RWPE2 (cell line): ENCODE data around the gene FZR1.
A peak's percentile ranks its signal among the peaks of the same experiment; 100 is the strongest.

ENCODE experiments used
- ATAC-seq: fragments of 200-7000 bp; cut with Tn5 transposase; 3 replicates; pipeline ENCODE4 v1.9.1; 2021; ENCODE audit warnings: low read depth
- DNase-seq: peaks from one replicate; pipeline ENCODE4 v3.0.0-alpha.2; 2020; ENCODE audit warnings: low spot score
- H3K27ac ChIP-seq: fragments of 450-650 bp; 2 replicates; pipeline ENCODE4 v1.5.1; 2017; ENCODE audit warnings: mild to moderate bottlenecking; ENCODE audit not compliant: poor library complexity, severe bottlenecking
- H3K27me3 ChIP-seq: fragments of 250-450 bp; sonication (Bioruptor Pico); 2 replicates; pipeline ENCODE4 v1.5.1; 2021; ENCODE audit warnings: mild to moderate bottlenecking, moderate library complexity; ENCODE audit not compliant: insufficient read depth, poor library complexity, severe bottlenecking
- H3K36me3 ChIP-seq: fragments of 250-450 bp; sonication (Bioruptor Pico); 2 replicates; pipeline ENCODE4 v1.5.1; 2020; ENCODE audit warnings: low read depth, mild to moderate bottlenecking, moderate library complexity
- H3K4me1 ChIP-seq: fragments of 250-450 bp; sonication (Bioruptor Pico); 2 replicates; pipeline ENCODE4 v1.5.1; 2021; ENCODE audit warnings: mild to moderate bottlenecking, moderate library complexity; ENCODE audit not compliant: insufficient read depth, poor library complexity, severe bottlenecking
- H3K4me3 ChIP-seq: fragments of 250-450 bp; sonication (Bioruptor Pico); 2 replicates; pipeline ENCODE4 v1.5.1; 2021; ENCODE audit warnings: mild to moderate bottlenecking, moderate library complexity; ENCODE audit not compliant: severe bottlenecking
- H3K9me3 ChIP-seq: fragments of 250-450 bp; sonication (Bioruptor Pico); 2 replicates; pipeline ENCODE4 v1.5.1; 2021; ENCODE audit warnings: mild to moderate bottlenecking, moderate library complexity; ENCODE audit not compliant: severe bottlenecking
- TF ChIP-seq, protein P1 (sequence below): fragments of 450-650 bp; IDR thresholded peaks from one replicate; pipeline ENCODE4 v1.5.1; 2017; ENCODE audit warnings: mild to moderate bottlenecking, moderate library complexity; ENCODE audit not compliant: poor library complexity, severe bottlenecking

Gene FZR1

DNA sequence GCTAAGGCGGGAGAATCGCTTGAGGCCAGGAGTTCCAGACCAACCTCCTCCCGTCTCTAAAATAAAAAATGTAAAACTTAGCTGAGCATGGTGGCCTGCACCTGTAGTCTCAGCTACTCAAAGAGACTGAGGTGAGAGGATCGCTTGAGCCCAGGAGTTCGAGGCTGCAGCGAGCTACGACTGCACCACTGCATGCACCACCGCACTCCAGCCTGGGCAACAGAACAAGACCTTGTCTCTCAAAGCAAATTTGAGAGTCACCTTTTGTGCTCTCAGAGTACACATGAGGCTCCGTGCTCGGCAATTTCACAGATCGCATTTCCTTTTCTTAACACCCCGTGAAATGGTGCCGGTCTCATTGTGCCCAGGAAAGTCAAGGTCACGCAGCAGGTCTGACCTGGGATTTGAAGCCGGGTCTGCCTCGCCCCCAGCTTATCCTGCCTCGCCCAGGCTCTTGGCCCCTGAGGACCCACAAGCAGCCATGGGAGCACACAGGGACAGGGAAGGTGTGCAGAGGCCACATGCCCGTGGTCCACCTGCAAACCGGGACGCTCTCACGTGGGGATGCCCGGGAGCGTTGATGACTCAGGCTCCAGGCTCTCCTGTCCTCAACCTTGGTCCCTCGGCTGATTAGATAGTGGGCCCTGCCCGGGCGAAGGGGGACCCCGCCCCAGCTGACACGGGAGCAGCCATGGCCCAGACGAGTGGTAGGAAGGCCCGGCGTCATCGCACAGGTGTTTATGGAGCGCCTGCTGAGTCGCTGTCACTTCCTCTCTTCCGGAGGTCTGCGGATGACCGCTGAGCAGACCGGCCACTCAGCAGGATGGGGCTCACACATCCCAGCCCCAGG lies 24.6 kb upstream of the FZR1 start:
- peaks cover 17% of the 10 kb centered on the region for H3K27me3 ChIP-seq
- TF ChIP-seq, protein P1, sequence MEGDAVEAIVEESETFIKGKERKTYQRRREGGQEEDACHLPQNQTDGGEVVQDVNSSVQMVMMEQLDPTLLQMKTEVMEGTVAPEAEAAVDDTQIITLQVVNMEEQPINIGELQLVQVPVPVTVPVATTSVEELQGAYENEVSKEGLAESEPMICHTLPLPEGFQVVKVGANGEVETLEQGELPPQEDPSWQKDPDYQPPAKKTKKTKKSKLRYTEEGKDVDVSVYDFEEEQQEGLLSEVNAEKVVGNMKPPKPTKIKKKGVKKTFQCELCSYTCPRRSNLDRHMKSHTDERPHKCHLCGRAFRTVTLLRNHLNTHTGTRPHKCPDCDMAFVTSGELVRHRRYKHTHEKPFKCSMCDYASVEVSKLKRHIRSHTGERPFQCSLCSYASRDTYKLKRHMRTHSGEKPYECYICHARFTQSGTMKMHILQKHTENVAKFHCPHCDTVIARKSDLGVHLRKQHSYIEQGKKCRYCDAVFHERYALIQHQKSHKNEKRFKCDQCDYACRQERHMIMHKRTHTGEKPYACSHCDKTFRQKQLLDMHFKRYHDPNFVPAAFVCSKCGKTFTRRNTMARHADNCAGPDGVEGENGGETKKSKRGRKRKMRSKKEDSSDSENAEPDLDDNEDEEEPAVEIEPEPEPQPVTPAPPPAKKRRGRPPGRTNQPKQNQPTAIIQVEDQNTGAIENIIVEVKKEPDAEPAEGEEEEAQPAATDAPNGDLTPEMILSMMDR, result no peak
- no peaks in the 10 kb centered on the region for H3K4me1 ChIP-seq
- ATAC-seq, result no peak
- no peaks in the 10 kb centered on the region for H3K36me3 ChIP-seq
- H3K4me3 ChIP-seq, result no peak overlapping the region
- DNase-seq, result no peak
- H3K9me3 ChIP-seq, result no peaks in the 10 kb centered on the region
- no peak overlapping the region for H3K27ac ChIP-seq

DNA sequence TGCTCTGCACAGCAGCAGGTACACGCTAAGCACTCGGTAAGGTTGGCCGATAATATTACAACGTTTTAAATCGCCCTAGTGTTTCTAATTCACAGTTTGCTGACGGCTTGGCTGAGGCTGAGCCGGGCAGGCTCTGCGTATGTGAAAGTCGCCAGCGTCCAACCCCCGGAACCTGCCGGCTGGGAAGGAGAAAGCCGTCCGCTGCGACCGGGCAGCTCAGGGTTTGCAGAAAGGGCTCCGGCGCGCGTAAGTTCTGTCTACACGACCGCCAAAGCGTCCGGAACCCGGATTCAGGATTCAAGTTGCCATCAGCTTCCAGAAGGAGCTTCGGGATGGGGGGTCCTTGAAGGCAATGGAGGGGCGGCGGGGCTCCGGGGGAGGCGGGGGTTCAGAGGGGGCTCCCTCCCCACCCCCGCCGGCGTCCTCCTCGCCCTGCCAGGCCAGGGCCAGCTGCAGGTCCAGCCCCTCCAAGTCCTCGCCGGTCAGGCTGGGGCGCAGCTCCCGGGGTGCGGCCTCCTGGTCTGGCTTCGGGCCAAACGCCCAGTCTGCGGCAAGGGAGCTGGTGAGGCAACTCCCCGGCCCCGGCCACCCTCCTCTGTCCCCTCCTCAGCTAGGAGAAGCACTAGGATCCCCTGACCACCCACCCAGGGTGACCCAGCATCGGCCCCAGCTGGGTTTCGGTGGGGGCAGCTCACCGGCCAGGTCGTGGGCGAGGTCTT lies 23.4 kb upstream of the FZR1 start:
- TF ChIP-seq, protein P1, result no peak
- H3K9me3 ChIP-seq, result no peaks in the 10 kb centered on the region
- DNase-seq, result no peak
- peaks cover 17% of the 10 kb centered on the region for H3K27me3 ChIP-seq
- H3K36me3 ChIP-seq, result no peaks in the 10 kb centered on the region
- no peak overlapping the region for H3K27ac ChIP-seq
- no peaks in the 10 kb centered on the region for H3K4me1 ChIP-seq
- peak overlapping the region; percentile 15 for H3K4me3 ChIP-seq
- 0 out of 3 replicates have a peak, but pooled peaks have one; percentile 17 for ATAC-seq

DNA sequence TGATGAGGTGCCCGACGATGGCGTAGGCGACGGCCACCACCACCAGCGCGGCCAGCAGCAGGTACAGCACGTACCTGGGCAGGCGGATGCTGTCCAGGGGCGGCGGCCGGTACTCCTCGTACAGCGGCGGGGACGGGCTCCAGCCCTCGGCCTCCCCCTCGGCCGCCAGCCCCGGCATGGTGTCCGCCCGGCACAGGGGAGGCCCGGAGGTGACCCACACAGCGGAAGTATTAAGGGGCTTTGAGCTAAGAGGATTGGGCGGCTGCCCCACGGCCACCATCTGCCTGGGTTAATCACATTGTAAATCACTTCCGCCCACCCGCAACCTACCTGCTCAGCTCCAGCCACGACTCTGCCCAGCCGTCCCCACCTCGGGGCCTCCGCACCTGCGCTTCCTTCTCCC lies 22.9 kb upstream of the FZR1 start, which contains the start of gene SMIM44:
TSS of gene SMIM44 (minus strand) at position 216 of the 403 bp plus-strand sequence. CDS start at position 178, 38 bp downstream.
- no peak for DNase-seq
- H3K27me3 ChIP-seq, result peaks cover 17% of the 10 kb centered on the region
- H3K9me3 ChIP-seq, result no peaks in the 10 kb centered on the region
- H3K36me3 ChIP-seq, result no peaks in the 10 kb centered on the region
- no peaks in the 10 kb centered on the region for H3K4me1 ChIP-seq
- ATAC-seq, result peak; percentile 14; the same call in 1 of the 3 replicates
- H3K4me3 ChIP-seq, result peak within 1 kb of the TSS; percentile 15
- H3K27ac ChIP-seq, result no peak within 1 kb of the TSS
- TF ChIP-seq, protein P1, result no peak

DNA sequence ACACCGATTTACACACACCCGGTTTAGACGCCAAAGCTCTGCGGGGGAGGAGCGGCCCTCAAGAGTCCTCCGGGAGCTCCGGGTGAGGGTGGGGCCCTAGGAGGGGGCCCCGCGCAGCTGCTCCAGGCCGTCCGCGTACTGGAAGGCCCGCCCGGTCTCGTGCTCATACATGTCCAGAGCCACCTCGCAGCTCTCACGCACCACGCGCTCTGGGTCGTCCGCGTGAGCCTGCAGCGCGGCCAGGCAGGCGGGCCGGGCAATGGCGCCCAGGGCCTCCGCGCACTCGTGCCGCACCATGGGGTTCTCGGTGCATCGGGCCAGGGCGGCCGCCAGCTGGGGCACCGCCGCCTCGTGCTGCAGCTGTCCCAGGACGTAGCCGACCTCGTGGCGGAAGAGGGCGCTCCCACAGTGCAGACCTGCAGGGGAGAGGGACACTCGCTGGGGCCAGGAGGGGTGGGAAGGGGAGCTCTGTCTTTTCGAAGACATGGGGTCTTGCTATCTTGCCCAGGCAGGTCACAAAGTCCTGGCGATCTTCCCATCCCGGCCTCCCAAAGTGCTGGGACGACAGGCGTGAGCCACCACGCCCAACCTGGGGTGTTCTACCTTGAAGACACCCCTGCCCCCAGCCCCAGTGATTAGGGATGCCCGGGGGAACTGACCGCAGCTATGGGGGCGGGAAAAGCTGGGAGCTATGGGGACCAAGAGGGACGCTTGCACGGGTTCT lies 14.6 kb upstream of the FZR1 start:
- no peak for ATAC-seq
- Histone ChIP-seq H3K27ac (no peak overlapping the region), H3K36me3 (peaks cover 22% of the 10 kb centered on the region), H3K9me3 (no peaks in the 10 kb centered on the region), H3K4me1 (no peaks in the 10 kb centered on the region), H3K4me3 (no peak overlapping the region), H3K27me3 (no peaks in the 10 kb centered on the region)
- TF ChIP-seq, protein P1, result no peak
- DNase-seq, result no peak
